Measurements from ENCODE around the gene TFAP2E.

DNA sequence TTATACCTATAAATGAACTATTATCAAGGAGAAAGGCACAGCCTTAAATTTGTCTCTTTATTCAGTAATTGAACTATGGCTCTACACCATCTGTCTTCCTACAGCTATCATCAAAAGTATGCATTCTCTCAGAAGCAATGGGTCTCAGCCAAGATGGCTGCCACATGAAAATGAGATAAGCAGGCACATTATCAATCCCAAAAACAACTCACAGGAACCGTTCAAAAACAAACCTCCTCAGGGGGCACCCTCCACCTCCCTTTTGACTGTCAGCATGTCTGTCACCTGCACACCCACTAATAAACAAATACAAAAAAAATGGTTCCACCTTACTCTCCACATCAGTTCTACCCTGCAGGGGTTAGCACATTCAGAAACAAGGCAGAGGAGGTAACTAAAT lies 39.5 kb upstream of the TFAP2E start:
- TF ChIP-seq GATA2 (IDR thresholded peaks at IDR 0.05; ENCODE audit: low read depth, low read length): no peak
- no peak for TF ChIP-seq GATA3 (IDR thresholded peaks at IDR 0.05; ENCODE audit: low read depth, low read length)
